PC-9 (cell line): Measurements from ENCODE around the gene ENG.

Experiments
- EZH2 ChIP-seq: fragments of 200-600 bp; sonication (generic); IDR thresholded peaks from 2 replicates; pipeline ENCODE4 v1.8.0; 2017; ENCODE audit warnings: antibody characterized with exemption, low read depth
- TF ChIP-seq, protein P1 (sequence below): fragments of 200-600 bp; sonication (generic); conservative IDR thresholded peaks from 2 replicates; pipeline ENCODE4 v1.6.1; 2017; ENCODE audit warnings: mixed run types, antibody characterized with exemption, mild to moderate bottlenecking, moderate library complexity

DNA sequence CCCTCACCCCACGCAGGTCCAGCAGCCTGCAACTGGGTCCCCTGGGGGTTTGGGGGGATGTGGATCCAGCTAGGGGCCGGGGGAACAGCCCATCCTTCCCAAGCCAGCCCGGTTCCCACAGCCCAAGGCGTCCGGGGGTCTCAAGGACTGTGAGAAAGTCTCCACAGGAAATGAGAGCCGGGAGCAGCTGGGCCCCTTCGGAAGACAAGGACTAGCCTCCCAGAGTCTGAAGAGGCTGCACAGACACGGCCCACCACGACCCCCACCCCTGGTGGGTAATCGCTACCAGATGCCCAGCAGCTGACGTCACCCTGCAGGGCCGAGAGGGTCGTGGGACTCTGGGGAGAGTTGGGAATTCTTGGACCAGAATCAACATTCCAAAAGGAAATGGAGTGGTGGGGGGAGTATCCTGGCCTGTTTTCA lies 86.5 kb downstream of the ENG start:
- TF ChIP-seq, protein P1, sequence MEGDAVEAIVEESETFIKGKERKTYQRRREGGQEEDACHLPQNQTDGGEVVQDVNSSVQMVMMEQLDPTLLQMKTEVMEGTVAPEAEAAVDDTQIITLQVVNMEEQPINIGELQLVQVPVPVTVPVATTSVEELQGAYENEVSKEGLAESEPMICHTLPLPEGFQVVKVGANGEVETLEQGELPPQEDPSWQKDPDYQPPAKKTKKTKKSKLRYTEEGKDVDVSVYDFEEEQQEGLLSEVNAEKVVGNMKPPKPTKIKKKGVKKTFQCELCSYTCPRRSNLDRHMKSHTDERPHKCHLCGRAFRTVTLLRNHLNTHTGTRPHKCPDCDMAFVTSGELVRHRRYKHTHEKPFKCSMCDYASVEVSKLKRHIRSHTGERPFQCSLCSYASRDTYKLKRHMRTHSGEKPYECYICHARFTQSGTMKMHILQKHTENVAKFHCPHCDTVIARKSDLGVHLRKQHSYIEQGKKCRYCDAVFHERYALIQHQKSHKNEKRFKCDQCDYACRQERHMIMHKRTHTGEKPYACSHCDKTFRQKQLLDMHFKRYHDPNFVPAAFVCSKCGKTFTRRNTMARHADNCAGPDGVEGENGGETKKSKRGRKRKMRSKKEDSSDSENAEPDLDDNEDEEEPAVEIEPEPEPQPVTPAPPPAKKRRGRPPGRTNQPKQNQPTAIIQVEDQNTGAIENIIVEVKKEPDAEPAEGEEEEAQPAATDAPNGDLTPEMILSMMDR: no peak
- no peak for TF ChIP-seq EZH2
